Measurements from ENCODE around the gene FPGS.

The FPGS gene

DNA sequence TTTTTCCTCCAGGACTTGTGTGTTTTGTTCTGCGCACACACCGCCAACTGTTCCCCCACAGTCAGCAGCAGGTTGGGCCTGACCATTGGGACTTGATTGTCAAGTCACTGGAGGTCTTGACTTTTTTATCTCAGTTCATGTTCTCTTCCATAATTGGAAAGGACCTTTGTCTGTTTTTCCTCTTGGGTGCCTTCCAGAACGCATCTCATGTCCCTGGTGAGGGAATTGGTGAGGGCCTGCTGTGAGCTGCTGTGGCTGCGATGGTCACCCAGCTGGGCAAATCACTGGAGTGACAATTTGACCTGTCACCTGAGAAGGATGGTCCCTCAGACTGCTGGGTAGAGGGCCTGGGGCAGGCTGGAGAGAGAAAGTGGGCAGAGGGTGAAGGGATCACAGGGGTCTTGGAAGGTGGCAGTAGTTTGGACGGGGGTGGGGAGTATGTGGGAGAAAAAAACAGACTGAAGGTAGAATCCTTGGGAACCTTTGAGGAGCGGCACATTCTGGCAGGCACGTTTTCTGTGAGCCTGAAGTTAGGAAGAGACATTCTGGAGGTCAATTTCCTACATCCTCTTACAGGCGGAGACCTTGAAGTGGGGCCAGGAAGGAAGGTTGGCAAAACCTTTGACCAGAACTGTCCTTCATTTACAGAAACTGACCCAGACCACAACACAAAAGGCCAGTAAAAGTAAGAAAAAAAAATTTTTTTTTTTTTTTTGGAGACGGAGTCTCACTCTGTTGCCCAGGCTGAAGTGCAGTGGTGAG lies 12.4 kb upstream of the FPGS start:
- no peak for DNase-seq

DNA sequence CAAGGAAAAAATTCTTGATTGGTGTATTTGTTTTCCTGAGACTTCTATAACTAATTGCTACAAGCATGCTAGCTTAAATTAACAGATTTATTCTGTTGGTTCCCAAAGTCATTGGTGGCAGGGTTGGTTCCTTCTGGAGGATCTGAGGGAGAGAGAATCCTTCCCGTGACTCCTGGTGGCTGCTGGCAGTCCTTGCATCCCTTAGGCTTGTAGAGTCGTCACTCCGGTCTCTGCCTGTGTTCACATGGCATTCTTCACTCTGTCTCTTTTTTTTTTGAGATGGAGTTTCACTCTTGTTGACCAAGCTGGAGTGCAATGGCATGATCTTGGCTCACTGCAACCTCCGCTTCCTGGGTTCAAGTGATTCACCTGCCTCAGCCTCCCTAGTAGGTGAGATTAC lies 11.6 kb upstream of the FPGS start:
- DNase-seq, result no peak

DNA sequence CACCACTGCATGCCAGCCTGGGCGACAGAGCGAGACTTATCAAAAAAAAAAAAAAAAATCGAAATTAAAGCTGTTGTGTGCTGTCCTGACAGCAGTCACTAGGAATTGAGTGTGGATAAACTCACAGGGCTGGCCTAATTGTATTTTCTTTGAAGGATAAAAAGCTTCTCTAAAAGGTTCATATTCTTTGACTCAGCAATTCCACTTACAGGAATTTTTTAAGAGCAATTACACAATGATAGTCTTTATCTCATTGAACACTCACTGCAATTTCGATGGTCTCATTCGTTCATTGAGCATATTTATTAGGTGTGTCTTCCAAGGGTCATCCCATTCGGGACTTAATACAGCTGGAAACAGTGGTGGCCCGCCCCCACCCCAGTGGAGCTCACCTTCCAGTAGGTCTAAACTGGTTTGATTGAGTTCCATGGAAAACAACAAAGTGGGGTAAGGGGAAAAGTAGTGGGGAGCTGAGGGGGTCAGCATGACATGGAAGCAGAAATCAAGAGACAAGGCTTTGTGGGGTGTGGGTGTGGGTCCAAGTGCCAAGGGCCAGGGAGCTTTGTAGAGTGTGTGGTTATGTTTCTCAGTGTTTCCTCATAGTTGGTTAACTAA lies 10.2 kb upstream of the FPGS start:
- no peak for DNase-seq

DNA sequence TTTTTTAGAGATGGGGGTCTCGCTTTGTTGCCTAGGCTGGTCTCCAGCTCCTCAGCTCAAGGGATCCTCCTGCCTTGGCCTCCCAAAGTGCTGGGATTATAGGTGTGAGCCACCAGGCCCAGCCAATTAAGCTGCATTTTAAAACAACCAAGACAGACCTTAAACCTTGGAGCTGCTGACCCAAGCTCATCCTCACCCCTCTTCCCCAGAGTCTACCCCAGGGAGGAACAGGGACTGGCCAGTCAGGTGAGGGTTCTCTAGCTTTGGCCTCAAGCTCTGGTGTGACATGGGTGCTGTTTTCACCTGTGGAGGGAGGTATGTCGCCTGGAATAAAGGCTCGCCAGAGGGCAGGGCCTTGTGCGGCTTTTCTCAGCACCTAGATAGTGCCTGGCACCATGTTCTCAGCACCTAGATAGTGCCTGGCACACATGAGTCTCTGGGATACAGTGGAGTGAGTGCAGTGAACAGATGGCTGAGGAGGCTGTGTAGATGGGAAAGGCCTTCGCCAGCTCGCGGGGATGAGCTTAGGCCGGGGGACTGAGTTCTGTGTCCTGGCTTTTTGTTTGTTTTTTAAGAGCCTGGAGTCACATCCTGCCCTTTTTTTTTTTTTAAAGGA lies 9.5 kb upstream of the FPGS start:
- no peak for DNase-seq

DNA sequence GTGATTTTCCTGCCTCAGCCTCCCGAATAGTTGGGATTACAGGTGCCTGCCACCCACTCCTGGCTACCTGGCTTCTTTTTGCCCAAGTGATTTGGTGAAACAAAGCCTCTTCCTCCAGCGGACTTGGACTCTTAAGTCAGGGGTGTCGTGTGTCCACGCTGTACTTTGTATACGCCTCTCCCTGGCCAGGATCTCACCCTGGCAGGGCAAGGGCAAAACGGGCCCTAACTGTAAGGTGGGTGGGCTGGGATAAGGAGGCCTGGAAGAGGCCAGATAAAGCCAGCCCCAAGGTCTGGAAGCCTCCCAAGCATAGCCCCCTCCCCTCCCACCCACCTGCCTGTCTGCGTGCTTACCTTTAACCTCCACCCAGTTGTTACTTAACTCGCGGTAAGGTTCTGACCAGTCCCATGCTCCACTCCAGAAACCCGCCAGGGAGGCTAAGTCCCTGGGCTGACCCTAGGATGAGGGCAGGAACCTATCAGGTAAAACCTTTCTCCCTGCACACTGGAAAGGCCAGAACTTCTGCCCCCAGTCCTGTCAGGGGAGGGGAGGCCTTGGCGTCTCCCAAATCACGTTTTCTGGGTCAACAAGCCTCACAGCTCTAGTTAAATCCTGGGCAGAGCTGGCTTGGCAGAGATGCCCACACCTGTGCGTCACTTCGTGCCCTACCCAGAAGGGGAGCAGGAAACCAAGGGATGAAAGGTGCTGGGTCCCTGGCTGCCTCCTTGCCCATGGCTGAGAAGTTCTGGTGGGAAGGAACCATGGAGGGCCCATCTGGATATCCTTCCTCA lies 8.5 kb upstream of the FPGS start:
- no peak for DNase-seq

DNA sequence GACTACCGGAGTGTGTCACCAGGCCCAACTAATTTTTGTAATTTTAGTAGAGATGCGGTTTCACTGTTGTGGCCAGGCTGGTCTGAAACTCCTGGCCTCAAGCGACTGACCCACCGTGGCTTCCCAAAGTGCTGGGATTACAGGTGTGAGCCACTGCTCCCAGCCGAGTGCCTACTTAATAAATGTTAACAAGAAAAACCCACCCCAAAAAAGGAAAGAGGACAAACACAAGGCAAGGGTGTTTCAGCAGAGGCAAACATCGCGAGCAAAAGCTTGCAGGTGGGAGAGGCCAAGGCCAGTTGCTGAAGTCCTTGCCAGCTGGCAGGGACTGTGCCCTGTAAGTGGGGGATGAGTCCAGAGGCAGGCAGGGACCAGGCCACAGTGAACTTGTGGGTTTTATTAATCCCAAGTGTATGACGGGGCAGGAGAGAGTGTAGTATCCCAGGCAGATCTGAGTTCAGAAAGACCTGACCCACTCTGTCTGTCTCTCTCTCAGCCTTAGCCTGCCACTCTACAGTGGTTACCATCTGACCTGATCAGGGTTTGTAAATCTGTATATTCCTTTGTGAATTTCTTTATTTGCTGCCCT lies 6.4 kb upstream of the FPGS start:
- DNase-seq, result peak; percentile 45

DNA sequence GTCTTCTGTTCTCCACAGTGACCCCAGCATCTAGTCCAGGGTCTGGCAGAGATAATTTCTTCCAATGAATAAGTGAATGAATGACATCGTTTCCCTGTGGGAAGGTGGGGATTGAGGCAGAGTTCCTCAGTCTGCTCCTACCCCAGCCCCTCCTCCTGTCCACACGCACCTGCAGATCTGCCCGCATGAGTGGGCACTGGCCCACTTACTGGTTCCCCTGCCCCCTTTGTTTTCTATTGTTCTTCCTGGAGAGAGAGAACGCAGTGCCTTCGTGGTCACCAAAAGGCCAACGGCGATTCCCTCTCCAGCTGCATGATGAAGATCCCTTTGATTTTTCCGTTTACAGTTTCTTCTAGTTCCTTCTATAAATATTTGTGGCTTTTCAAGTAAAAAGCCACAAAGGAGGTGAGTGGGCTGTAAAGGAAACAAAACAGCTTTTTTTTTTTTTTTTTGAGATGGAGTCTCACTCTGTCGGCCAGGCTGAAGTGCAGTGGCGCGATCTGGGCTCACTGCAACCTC lies 5.8 kb upstream of the FPGS start:
- DNase-seq, result peak; percentile 63

DNA sequence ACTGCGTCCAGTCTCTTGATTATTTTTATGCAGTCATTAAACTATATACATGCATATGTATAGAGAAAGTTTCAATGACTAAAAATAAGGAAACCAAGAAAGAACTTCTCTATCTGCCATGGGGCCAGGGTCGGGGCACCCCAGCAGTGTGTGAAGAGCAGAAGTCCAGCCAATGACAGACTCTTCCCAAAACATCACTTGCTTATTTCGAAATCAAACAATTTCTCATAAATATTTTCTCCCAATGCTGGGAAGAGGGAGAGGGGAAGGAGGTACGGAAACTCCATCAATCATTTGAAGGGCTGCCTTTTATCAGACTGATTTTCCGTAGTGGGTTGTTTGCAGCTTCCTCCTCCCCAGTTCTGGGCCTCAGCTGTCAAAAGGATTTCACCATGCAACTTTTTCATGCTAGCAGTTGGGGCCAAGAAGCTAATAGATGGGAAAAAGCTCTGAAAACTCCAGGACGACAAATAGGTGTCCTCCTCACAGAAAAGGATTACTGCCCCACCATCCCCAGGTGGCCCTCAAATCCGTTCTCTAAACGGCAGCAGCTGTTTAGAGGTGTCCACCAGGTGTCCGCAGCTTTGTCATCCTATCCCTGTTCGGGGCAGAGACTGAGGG lies 617 bp upstream of the FPGS start:
- DNase-seq, result no peak

DNA sequence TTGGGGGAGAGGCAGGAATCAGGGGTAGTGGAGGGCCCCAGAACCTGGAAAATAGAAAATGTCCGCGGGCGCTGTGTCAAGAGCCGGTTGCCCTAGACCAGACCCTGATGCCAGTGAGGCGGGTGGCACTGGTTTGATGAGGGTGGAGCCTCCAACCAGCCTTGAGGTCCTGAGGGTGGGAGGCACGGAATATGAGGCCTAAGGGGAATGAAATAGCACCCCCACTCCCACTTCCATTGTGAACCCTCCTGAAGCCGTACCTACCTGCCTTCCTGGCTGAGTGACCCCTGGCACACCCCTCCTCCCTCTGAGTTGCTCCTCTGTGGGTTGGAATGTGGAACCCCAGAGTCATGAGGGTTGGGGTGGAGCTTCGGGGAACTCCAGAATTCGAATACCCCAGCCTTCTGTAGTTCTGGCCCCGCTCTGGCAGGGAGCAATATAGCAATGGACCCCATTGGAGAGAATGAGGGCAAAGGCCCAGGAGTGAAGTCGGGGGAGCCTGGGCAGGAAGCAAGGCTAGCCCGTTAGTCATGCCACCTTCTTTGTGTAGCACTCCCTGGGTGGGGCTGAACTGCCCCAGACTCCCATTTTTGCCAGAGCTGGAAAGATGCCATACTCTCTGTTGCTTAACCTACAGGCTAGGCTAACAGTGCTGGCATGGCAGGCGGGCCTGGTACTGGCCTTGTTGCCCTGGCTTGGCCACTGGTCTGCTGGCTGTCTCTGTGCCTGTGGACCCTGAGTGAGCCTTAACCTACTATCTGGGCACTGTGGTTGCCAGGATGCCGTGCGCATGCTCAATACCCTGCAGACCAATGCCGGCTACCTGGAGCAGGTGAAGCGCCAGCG lies 1.0 kb downstream of the FPGS start:
- no peak for DNase-seq

DNA sequence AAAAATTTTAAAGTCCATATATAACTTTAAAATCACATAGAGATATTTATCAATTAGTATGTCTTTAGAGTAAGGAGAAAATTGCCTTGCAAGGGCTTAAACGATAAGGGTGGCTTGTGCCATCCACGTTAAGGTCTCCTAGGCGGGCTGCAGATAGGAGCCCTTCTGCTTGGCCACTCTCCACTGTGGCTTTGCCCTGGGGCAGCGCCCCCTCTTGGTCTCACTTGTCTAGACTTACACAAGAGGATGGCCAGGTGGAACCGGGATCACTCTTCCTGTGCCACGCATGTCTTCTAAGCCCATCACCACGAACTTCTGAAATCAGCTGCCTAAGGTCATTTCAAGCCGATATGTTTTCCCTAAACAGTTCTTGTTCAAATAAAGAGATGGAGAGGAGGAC lies 2.9 kb downstream of the FPGS start:
- no peak for DNase-seq

DNA sequence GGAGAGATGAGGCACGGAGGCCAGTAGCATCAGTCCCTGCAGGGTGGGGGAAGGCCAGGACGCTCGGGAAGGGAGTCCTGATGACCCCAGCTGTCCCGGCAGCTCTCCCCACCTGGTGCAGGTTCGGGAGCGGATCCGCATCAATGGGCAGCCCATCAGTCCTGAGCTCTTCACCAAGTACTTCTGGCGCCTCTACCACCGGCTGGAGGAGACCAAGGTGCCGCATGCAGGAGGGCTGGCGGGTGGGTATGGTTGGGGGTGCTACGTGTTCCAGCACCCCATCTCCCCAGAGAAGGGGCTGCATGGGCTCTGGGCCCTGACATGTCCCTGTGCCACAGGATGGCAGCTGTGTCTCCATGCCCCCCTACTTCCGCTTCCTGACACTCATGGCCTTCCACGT lies 4.2 kb downstream of the FPGS start:
- DNase-seq, result no peak

DNA sequence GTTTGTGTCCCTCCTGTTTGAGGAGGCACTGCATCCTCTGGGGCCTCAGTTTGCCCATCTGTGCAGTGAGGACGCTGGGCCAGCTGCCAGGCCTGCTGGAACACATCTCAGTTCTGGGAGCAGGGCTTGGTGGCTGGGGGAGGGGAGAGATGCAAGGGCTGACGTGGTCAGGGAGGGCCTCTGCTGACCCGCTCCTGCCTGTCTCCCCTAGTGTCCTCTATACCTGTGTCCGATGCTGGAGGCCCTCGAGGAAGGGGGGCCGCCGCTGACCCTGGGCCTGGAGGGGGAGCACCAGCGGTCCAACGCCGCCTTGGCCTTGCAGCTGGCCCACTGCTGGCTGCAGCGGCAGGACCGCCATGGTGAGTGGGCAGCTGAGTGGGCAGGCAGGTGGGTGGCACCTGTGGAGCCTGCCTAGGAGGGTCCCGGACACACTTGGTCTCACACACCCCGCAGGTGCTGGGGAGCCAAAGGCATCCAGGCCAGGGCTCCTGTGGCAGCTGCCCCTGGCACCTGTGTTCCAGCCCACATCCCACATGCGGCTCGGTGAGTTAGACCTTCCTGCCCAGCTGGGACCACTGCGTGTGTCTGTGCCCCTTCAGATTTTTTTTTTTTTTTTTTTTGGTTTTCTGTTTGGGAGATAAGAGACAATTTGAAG lies 5.8 kb downstream of the FPGS start:
- DNase-seq, result no peak

DNA sequence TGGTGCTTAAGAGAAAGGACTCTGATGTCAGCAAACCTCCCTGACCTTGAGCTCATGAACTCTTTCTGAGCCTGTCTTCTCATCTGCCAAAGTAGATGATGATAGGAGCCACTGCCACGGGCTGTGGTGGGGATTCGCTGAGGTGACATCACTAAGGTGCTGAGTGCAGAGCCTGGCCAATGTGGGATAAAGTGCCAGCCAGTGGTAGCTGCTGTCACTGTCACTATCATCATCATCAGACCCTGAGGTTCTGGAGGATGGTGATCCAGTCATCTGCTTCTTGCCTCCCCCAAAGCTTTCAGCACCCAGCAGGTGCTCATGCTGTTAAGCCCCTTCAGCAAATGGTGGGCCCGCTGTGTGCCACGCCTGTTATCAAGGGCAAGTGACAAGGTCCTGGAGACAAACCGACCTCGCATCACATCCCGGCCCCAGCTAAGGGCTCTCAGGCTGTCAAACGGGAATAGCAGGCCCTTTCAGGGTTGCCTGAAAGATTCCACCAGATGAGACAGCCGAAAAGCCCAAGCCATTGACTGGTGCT lies 6.4 kb downstream of the FPGS start:
- no peak for DNase-seq

DNA sequence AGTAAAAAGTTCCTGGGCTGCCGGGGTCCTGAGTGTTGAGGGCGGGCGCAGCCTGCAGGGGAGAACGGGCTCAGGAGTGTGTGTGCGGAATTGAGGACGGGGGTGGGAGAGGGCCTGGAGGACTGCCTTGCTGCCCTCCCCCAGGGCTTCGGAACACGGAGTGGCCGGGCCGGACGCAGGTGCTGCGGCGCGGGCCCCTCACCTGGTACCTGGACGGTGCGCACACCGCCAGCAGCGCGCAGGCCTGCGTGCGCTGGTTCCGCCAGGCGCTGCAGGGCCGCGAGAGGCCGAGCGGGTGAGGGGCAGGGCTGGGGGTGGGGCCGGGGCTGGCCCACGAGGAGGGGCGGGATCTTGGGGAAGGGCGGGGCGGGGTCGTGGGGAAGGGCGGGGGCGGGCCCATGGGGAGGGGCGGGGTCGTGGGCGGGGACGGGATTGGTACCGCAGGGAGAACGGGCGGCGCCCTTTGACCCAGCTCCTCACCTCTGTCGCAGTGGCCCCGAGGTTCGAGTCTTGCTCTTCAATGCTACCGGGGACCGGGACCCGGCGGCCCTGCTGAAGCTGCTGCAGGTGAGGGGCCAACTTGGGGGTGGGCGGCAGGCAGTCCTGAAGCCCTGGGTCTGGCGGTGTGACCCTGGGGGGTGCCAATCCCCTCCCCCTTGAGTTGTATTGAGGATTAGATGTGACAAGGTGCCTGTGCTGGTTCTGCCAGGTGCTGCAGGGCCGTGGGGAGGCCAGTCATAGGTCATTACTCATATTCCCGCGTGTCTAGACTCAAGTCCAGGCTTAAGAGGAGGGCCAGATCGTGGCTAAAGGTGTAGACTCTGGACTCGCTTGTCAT lies 7.1 kb downstream of the FPGS start:
- DNase-seq, result no peak

DNA sequence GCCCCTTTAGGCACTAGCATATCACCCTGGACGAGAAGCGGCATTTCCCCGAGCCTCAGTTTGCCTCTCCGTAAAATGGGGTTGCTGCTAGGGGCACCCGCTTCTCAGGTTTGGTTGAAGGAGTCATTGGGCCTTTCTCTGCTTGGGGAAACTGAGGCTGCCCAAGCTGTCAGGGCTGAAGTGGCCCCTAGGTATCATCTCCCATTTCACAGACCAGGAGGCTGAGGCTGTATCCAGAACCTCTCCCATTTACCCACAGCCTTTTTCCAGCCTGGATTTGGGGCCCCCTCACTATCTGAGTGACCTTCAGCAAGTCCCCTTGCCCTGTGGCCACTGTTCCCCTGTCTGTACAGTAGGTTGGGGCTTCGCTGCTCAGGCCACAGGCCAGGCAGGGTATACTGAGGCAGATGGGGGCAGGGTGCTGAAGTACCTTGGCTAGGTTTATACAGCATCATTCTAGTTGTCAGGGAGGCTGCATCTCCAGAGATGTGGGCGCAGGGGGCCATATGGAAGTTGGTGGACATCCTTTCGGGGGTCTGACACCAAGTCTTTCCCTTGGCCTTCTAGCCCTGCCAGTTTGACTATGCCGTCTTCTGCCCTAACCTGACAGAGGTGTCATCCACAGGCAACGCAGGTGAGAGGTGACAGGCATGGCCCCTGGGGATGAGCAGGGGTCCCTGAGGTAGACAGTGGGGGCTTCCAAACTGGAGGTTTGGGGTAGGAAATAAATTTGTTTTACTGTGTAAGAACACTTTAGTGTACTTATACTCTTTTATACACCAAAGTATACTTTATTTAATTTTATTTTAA lies 7.9 kb downstream of the FPGS start:
- DNase-seq, result no peak

DNA sequence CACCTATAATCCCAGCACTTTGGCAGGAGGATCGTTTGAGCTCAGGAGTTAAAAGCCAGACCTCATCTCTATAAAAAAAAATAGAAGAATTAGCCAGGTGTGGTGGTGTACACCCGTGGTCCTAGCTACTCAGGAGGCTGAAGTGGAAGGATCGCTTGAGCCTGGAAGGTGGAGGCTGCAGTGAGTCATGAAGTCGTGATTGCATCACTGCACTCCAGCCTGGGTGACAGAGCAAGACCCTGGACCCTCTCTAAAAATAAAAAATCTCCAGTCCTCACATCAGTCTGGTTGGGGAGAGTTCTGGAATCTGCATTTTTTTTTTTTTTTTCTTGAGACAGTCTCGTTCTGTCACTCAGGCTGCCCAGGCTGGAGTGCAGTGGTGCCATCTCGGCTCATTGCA lies 9.3 kb downstream of the FPGS start:
- DNase-seq, result no peak

DNA sequence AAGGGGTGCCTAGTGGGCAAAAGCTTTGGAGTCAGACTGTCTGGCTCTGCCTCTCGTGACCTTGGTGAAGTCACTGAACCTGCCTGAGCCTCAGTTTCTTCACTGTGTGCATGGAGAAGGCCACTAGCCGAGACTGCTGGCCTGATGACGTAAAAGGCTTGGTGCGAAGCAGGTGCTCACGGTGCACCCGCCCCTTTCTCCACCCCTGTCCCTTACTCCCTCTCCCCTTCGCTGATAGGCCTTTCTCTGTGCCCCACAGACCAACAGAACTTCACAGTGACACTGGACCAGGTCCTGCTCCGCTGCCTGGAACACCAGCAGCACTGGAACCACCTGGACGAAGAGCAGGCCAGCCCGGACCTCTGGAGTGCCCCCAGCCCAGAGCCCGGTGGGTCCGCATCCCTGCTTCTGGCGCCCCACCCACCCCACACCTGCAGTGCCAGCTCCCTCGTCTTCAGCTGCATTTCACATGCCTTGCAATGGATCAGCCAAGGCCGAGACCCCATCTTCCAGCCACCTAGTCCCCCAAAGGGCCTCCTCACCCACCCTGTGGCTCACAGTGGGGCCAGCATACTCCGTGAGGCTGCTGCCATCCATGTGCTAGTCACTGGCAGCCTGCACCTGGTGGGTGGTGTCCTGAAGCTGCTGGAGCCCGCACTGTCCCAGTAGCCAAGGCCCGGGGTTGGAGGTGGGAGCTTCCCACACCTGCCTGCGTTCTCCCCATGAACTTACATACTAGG lies 10.4 kb downstream of the FPGS start:
- no peak for DNase-seq

DNA sequence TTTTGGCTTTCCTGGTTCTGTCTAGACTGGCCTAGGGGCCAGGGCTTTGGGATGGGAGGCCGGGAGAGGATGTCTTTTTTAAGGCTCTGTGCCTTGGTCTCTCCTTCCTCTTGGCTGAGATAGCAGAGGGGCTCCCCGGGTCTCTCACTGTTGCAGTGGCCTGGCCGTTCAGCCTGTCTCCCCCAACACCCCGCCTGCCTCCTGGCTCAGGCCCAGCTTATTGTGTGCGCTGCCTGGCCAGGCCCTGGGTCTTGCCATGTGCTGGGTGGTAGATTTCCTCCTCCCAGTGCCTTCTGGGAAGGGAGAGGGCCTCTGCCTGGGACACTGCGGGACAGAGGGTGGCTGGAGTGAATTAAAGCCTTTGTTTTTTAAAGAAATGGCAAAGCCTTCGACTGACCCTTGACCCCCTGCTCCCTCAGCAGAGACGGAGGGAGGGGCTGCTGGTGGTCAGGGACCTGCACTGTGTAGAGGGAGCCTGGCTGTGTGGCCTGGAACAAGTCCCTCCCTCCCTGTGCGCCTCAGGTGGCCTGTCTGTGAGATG lies 11.1 kb downstream of the FPGS start:
- no peak for DNase-seq

Measured in DMS79 treated with DMSO at 0.1 percent for 48 hours (cell line).